ENCODE results near the gene DNM3. TPM values are rescaled to one million over a fixed set of nuclear protein-coding genes. Genes with fewer than 3 reads are reported as not detected.

Gene DNM3
- total and polyA plus RNA-seq, 9 of the 15 experiments (the other 6 are each of a cell fraction or from before 2014, with no cell fraction given) = 0.08 to 0.36 (median 0.22) TPM; not detected in 1

- H3K4me3 ChIP-seq = no peak overlapping the region
- no peak overlapping the region for H2AFZ ChIP-seq (ENCODE audit: low read depth, low read length)
- POLR2A ChIA-PET = no interaction called here
- H3K9me1 ChIP-seq (ENCODE audit: control insufficient read depth, insufficient read depth, low read length) = no peaks in the 10 kb centered on the region
- H3K27me3 ChIP-seq (ENCODE audit: control insufficient read depth in 2 of 2, insufficient read depth in 2 of 2, low read length in 2 of 2) = no peaks in the 10 kb centered on the region
- no peak overlapping the region for H3K27ac ChIP-seq (ENCODE audit: extremely low read depth, low read depth, low read length)
- H3K4me1 ChIP-seq (replicated peaks in 1 of 2; ENCODE audit: control insufficient read depth in 2 of 2, insufficient read depth in 2 of 2, low read length in 2 of 2) = no peaks in the 10 kb centered on the region
- no peak for FAIRE-seq
- no peak overlapping the region for H3K9ac ChIP-seq (ENCODE audit: insufficient read depth in 1 of 2, low read depth in 2 of 2, low read length in 2 of 2)
- BruUV-seq (replicated peaks) = no TSS peak
- no peak for ATAC-seq
- WGBS (ENCODE audit: insufficient coverage, low coverage, missing lambda C conversion rate) = 8% methylated on average over 4 of the region's 4 CpGs
- TF ChIP-seq BCL6 (CRISPR knock-in tag; IDR thresholded peaks at IDR 0.05) = no peak
- TF ChIP-seq YBX1 (IDR thresholded peaks at IDR 0.05) = no peak
- TF ChIP-seq, protein P1, sequence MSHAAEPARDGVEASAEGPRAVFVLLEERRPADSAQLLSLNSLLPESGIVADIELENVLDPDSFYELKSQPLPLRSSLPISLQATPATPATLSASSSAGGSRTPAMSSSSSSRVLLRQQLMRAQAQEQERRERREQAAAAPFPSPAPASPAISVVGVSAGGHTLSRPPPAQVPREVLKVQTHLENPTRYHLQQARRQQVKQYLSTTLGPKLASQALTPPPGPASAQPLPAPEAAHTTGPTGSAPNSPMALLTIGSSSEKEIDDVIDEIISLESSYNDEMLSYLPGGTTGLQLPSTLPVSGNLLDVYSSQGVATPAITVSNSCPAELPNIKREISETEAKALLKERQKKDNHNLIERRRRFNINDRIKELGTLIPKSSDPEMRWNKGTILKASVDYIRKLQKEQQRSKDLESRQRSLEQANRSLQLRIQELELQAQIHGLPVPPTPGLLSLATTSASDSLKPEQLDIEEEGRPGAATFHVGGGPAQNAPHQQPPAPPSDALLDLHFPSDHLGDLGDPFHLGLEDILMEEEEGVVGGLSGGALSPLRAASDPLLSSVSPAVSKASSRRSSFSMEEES (CRISPR knock-in tag; IDR thresholded peaks at IDR 0.05) = no peak
- TF ChIP-seq TAF9B (IDR thresholded peaks at IDR 0.05; ENCODE audit: partially characterized antibody) = no peak
- TF ChIP-seq PHF20 (IDR thresholded peaks at IDR 0.05; ENCODE audit: partially characterized antibody) = no peak
- TF ChIP-seq, protein P2, sequence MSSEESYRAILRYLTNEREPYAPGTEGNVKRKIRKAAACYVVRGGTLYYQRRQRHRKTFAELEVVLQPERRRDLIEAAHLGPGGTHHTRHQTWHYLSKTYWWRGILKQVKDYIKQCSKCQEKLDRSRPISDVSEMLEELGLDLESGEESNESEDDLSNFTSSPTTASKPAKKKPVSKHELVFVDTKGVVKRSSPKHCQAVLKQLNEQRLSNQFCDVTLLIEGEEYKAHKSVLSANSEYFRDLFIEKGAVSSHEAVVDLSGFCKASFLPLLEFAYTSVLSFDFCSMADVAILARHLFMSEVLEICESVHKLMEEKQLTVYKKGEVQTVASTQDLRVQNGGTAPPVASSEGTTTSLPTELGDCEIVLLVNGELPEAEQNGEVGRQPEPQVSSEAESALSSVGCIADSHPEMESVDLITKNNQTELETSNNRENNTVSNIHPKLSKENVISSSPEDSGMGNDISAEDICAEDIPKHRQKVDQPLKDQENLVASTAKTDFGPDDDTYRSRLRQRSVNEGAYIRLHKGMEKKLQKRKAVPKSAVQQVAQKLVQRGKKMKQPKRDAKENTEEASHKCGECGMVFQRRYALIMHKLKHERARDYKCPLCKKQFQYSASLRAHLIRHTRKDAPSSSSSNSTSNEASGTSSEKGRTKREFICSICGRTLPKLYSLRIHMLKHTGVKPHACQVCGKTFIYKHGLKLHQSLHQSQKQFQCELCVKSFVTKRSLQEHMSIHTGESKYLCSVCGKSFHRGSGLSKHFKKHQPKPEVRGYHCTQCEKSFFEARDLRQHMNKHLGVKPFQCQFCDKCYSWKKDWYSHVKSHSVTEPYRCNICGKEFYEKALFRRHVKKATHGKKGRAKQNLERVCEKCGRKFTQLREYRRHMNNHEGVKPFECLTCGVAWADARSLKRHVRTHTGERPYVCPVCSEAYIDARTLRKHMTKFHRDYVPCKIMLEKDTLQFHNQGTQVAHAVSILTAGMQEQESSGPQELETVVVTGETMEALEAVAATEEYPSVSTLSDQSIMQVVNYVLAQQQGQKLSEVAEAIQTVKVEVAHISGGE (CRISPR knock-in tag; IDR thresholded peaks at IDR 0.05) = no peak
- TF ChIP-seq CGGBP1 (CRISPR knock-in tag; IDR thresholded peaks at IDR 0.05) = no peak
- TF ChIP-seq, protein P3, sequence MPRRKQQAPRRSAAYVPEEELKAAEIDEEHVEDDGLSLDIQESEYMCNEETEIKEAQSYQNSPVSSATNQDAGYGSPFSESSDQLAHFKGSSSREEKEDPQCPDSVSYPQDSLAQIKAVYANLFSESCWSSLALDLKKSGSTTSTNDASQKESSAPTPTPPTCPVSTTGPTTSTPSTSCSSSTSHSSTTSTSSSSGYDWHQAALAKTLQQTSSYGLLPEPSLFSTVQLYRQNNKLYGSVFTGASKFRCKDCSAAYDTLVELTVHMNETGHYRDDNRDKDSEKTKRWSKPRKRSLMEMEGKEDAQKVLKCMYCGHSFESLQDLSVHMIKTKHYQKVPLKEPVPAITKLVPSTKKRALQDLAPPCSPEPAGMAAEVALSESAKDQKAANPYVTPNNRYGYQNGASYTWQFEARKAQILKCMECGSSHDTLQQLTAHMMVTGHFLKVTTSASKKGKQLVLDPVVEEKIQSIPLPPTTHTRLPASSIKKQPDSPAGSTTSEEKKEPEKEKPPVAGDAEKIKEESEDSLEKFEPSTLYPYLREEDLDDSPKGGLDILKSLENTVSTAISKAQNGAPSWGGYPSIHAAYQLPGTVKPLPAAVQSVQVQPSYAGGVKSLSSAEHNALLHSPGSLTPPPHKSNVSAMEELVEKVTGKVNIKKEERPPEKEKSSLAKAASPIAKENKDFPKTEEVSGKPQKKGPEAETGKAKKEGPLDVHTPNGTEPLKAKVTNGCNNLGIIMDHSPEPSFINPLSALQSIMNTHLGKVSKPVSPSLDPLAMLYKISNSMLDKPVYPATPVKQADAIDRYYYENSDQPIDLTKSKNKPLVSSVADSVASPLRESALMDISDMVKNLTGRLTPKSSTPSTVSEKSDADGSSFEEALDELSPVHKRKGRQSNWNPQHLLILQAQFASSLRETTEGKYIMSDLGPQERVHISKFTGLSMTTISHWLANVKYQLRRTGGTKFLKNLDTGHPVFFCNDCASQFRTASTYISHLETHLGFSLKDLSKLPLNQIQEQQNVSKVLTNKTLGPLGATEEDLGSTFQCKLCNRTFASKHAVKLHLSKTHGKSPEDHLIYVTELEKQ (CRISPR knock-in tag; IDR thresholded peaks at IDR 0.05) = no peak
- H3K79me2 ChIP-seq (ENCODE audit: control insufficient read depth, insufficient read depth, low read length) = no peaks in the 10 kb centered on the region
- no peak overlapping the region for H3K4me2 ChIP-seq (ENCODE audit: insufficient read depth, low read length)
- CTCF ChIA-PET (ENCODE audit: low intra/inter-chr PET ratio) = no interaction called here
- no peaks in the 10 kb centered on the region for H4K20me1 ChIP-seq (replicated peaks; ENCODE audit: control insufficient read depth, insufficient read depth, low read length)
- no peak for DNase-seq (ENCODE audit: extremely low read depth in 1 of 4, low spot score in 3 of 4)
- no peaks in the 10 kb centered on the region for H3K9me3 ChIP-seq (replicated peaks; ENCODE audit: control insufficient read depth, insufficient read depth, low read depth, low read length)
- intact Hi-C loops (cut with micrococcal nuclease) (no loop called here), in situ Hi-C loops (cut with MboI) (no loop called here)
- no peaks in the 10 kb centered on the region for H3K36me3 ChIP-seq (ENCODE audit: control insufficient read depth, insufficient read depth, low read length)
Observed at GRCh38 chr1:172341697-172342096, 500.4 kb downstream of the DNM3 start.
